ENCODE data around the gene ECEL1. TPM values are rescaled to one million over a fixed set of nuclear protein-coding genes. Genes with fewer than 3 reads are reported as not detected.

ECEL1 gene
- total RNA-seq, 2 donors from 2014 or later: 0.26 to 0.47 TPM

GRCh38 chr2:232503809-232504323 is 16.2 kb upstream of the ECEL1 start:
- intact Hi-C loops (cut with DNase I): no loop called here
- DNase-seq: no peak
- ATAC-seq: no peak

- DNase-seq: peak; percentile 66
- ATAC-seq: peak; percentile 72 to 80
- intact Hi-C loops (cut with DNase I): no loop called here
These were observed 15.5 kb upstream of the ECEL1 start for GRCh38 chr2:232502911-232503808.

DNA sequence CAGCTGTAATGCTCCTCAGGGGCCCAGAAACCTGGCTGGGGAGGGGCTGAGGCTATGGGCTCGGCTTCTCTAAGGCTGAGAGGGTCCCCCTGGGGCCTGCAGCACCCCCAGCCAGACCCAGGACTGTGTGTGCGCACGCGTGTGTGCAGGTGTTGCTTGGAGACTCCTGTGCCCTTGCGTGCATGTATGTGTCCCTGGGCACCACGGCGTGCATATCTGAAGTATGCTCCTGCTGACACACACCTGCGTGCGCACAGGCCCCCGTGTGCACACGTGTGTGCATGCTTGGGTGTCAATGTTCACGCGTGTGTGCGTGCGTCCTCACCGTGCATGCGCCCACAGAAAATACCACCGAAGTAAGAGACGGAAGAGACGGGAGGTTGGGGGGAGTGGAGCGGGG is 14.9 kb upstream of the ECEL1 start:
- intact Hi-C loops (cut with DNase I): no loop called here
- DNase-seq (no peak), ATAC-seq (peak in 1 of 2 donors; percentile 25)

DNA sequence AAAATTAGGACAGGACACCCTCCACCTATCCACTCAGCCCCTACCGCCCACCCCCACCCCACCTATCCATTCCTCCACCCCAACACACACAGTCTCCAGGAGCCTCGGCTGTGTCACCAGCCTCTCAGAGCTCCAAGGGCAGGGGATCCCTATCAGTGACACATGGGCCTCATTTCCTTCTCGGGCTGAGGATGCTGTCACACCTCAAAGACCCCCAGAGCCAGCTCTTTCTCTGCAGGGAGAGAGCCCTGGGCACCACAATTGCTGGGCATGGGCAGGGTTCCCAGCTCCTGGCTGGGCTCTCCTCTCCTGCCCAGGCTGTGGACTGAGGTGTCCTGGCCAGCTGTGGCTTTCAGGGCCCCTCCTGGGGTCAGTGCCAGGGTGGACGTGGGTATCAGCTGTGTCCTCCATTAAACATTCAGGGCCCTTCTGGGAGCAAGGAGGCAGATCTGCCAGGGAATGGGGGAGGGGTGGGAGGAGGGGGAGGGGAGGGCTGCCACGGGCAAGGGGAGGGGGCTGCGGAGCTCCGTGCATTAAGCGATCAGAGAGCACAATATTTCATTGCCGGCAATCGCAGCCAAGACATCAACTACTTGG is 14.3 kb upstream of the ECEL1 start:
- intact Hi-C loops (cut with DNase I): no loop called here
- DNase-seq: no peak
- no peak for ATAC-seq

GRCh38 chr2:232501331-232501771 is 13.7 kb upstream of the ECEL1 start:
- ATAC-seq (no peak), DNase-seq (no peak)
- intact Hi-C loops (cut with DNase I): no loop called here

GRCh38 chr2:232498452-232498851 is 10.8 kb upstream of the ECEL1 start:
- no peak for ATAC-seq
- no peak for DNase-seq
- intact Hi-C loops (cut with DNase I): no loop called here

- intact Hi-C loops (cut with DNase I): no loop called here
- no peak for ATAC-seq
These were observed 9.7 kb upstream of the ECEL1 start for GRCh38 chr2:232497348-232497747.

GRCh38 chr2:232496501-232497270 is 9.1 kb upstream of the ECEL1 start:
- no peak for DNase-seq
- ATAC-seq: no peak
- intact Hi-C loops (cut with DNase I): no loop called here

More at GRCh38 chr2:232497348-232497747, 9.7 kb upstream of the ECEL1 start:
- DNase-seq: no peak

DNA sequence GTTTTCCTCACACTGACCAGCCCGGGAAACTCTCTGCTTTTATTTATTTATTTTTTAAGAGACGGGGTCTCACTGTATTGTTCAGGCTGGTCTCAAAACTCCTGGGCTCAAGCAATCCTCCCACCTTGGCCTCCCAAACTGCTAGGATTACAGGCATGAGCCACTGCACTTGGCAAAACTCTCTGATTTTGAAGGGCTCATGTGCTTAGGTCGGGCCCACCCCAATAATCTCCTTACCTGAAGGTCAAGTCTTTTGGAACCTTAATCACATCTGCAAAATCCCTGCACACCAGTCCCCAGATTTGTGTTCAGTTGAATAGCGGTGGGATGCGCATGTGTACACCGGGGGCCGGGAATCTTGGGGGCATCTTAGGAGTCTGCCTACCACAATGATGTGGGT is 7.7 kb upstream of the ECEL1 start:
- no peak for ATAC-seq
- DNase-seq: no peak
- intact Hi-C loops (cut with DNase I): no loop called here

DNA sequence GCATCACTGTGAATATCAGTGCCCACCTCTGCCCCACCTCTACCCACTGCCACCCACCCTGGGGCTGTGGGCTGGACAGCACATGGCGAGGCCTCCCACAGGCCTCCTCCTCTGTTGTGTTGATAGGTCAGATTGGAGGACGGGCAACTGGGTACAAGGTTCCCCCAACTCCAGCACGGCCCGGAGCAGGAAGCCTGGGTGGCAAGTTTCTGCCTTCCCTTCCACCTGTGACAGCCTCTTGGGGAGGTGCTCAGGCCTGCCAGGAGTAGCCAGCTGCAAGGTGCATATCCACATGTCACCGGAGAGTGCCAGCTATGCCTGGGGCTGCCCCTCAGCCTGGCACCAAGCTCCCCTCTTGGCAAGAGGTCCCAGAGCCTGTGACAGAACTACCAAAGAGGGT is 6.9 kb upstream of the ECEL1 start:
- intact Hi-C loops (cut with DNase I): no loop called here
- peak; percentile 8 for DNase-seq
- no peak for ATAC-seq

GRCh38 chr2:232493701-232494474 is 6.3 kb upstream of the ECEL1 start:
- ATAC-seq (no peak), DNase-seq (peak; percentile 11)
- intact Hi-C loops (cut with DNase I): no loop called here

GRCh38 chr2:232492963-232493700 is 5.5 kb upstream of the ECEL1 start:
- intact Hi-C loops (cut with DNase I): no loop called here
- DNase-seq: peak; percentile 3
- ATAC-seq: no peak

GRCh38 chr2:232492236-232492848 is 4.7 kb upstream of the ECEL1 start:
- no peak for DNase-seq
- intact Hi-C loops (cut with DNase I): no loop called here

GRCh38 chr2:232491139-232491780 is 3.6 kb upstream of the ECEL1 start:
- DNase-seq (no peak), ATAC-seq (no peak)
- intact Hi-C loops (cut with DNase I): no loop called here

More at GRCh38 chr2:232492236-232492848, 4.7 kb upstream of the ECEL1 start:
- ATAC-seq: no peak

GRCh38 chr2:232490221-232491138 is 2.8 kb upstream of the ECEL1 start:
- DNase-seq: no peak
- intact Hi-C loops (cut with DNase I): no loop called here
- no peak for ATAC-seq

DNA sequence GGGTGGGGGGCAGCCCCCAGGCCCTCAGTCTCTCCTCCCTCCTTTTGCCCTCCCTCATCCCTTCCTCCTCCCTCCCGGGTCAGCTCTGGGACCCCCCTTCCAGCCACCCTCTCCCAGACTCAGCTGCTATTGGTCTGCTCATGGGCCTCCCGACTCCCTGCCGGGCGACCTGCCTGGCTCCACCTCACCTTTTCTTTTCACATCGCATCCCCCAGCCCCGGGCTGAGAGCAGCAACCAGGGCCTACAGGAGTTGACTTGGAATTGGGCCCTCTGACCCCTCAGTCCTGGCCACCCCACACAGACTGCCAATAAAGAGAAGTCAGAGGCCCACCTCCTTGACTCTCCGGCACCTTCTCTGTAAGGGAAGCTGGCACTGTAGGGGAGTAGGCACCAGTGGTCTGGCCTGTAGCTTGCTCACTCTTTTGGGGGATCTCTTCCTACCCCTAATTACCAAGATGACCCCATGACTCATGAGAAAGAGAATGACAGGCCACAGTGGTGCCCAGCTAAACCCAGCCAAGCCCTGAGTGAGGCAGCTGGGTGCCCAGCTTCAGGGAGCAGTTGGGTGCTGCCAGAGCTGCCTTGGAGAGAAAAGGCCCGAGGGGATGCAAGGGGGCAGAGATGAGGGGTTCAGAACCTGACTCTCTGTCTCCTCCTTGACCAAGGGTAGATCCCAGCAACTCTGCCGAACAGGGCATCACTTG is 2.0 kb upstream of the ECEL1 start:
- intact Hi-C loops (cut with DNase I): no loop called here
- DNase-seq (no peak), ATAC-seq (no peak)
